Glomerular visceral epithelial cell (primary cell): Measurements from ENCODE around the gene LEKR1.

Experiments used
- DNase-seq: peaks from one replicate; pipeline ENCODE4 v3.0.0-alpha.2; 2016; ENCODE audit errors: extremely low spot score

The LEKR1 gene

GRCh38 chr3:156978481-156978961, 152.4 kb downstream of the LEKR1 start:
- peak; percentile 31 for DNase-seq

- no peak for DNase-seq
These were observed 154.9 kb downstream of the LEKR1 start for GRCh38 chr3:156981005-156981404.

GRCh38 chr3:156983559-156983958, 157.4 kb downstream of the LEKR1 start:
- no peak for DNase-seq

GRCh38 chr3:156985711-156986110, 159.6 kb downstream of the LEKR1 start:
- DNase-seq, result no peak

- DNase-seq, result no peak
These were observed 161.8 kb downstream of the LEKR1 start for GRCh38 chr3:156987946-156988345.

- peak; percentile 39 for DNase-seq
These were observed 171.2 kb downstream of the LEKR1 start for GRCh38 chr3:156997351-156997750.

- DNase-seq, result no peak
These were observed 175.2 kb downstream of the LEKR1 start for GRCh38 chr3:157001221-157001957.

- no peak for DNase-seq
These were observed 195.5 kb downstream of the LEKR1 start for GRCh38 chr3:157021679-157022078.

- no peak for DNase-seq
These were observed 197.1 kb downstream of the LEKR1 start for GRCh38 chr3:157023226-157023625.

GRCh38 chr3:157026091-157026490, 199.9 kb downstream of the LEKR1 start:
- DNase-seq, result no peak

- DNase-seq, result no peak
These were observed 201.9 kb downstream of the LEKR1 start for GRCh38 chr3:157027861-157028745.

- no peak for DNase-seq
These were observed 203.2 kb downstream of the LEKR1 start for GRCh38 chr3:157029365-157029790.

- DNase-seq, result no peak
These were observed 204.6 kb downstream of the LEKR1 start for GRCh38 chr3:157030712-157031111.

- DNase-seq, result no peak
These were observed 206.8 kb downstream of the LEKR1 start for GRCh38 chr3:157033001-157033400.

- DNase-seq, result no peak
These were observed 214.3 kb downstream of the LEKR1 start for GRCh38 chr3:157040456-157040855.

GRCh38 chr3:157042226-157042625, 216.1 kb downstream of the LEKR1 start:
- no peak for DNase-seq

- no peak for DNase-seq
These were observed 217.6 kb downstream of the LEKR1 start for GRCh38 chr3:157043771-157044170.

- no peak for DNase-seq
These were observed 219.2 kb downstream of the LEKR1 start for GRCh38 chr3:157045238-157045850.

- DNase-seq, result no peak
These were observed 220.4 kb downstream of the LEKR1 start for GRCh38 chr3:157046520-157046919.

- no peak for DNase-seq
These were observed 224.9 kb downstream of the LEKR1 start for GRCh38 chr3:157051055-157051454.

- no peak for DNase-seq
These were observed 225.4 kb downstream of the LEKR1 start for GRCh38 chr3:157051591-157051990.

- no peak for DNase-seq
These were observed 229.9 kb downstream of the LEKR1 start for GRCh38 chr3:157056035-157056434.
